Mesenchymal stem cell (in vitro differentiated cells and primary cell): ENCODE measurements around the gene OR14J1.

ENCODE experiments used
- DNase-seq: peaks from one replicate; pipeline ENCODE4 v3.0.0-alpha.2; 2013
- H2AFZ ChIP-seq: one replicate; pipeline ENCODE4 v1.6.1; 2013; ENCODE audit warnings: low read depth, mild to moderate bottlenecking, control low read depth, inconsistent platforms, low read length, moderate library complexity
- H2AK5ac ChIP-seq: 2 replicates; pipeline ENCODE4 v1.6.1; 2013; ENCODE audit warnings: low read length, moderate library complexity, mild to moderate bottlenecking, inconsistent platforms; ENCODE audit not compliant: severe bottlenecking
- H2BK120ac ChIP-seq: one replicate; pipeline ENCODE4 v1.6.1; 2013; ENCODE audit warnings: low read depth, mild to moderate bottlenecking, inconsistent platforms, low read length, moderate library complexity
- H2BK12ac ChIP-seq, 2 experiments: one replicate each; pipeline ENCODE4 v1.6.1; 2013; ENCODE audit warnings: inconsistent platforms in 2 of 2, low read length in 2 of 2, mild to moderate bottlenecking in 2 of 2, moderate library complexity in 2 of 2, control low read depth in 1 of 2
- H2BK15ac ChIP-seq: one replicate; pipeline ENCODE4 v1.6.1; 2013; ENCODE audit warnings: mild to moderate bottlenecking, low read depth, inconsistent platforms; ENCODE audit not compliant: poor library complexity, severe bottlenecking
- H2BK5ac ChIP-seq: 2 replicates; pipeline ENCODE4 v1.6.1; 2013; ENCODE audit warnings: low read depth, mild to moderate bottlenecking, low read length, control low read depth, inconsistent platforms; ENCODE audit not compliant: poor library complexity, severe bottlenecking
- H3K14ac ChIP-seq, 2 experiments: one replicate each; pipeline ENCODE4 v1.6.1; 2013; ENCODE audit warnings: inconsistent platforms in 2 of 2, low read length in 2 of 2, control low read depth in 1 of 2, mild to moderate bottlenecking in 1 of 2, moderate library complexity in 1 of 2
- H3K18ac ChIP-seq, 2 experiments: one replicate each; pipeline ENCODE4 v1.6.1; 2013; ENCODE audit warnings: inconsistent platforms in 2 of 2, low read length in 2 of 2, control low read depth in 1 of 2, low read depth in 1 of 2, mild to moderate bottlenecking in 1 of 2
- H3K23ac ChIP-seq, 2 experiments: one replicate each; pipeline ENCODE4 v1.6.1; 2013; ENCODE audit warnings: inconsistent platforms in 2 of 2, low read length in 2 of 2, mild to moderate bottlenecking in 2 of 2, moderate library complexity in 2 of 2, control low read depth in 1 of 2
- H3K27ac ChIP-seq: 2 replicates; pipeline ENCODE4 v1.5.1; 2013; ENCODE audit warnings: mild to moderate bottlenecking, moderate library complexity, low read length, control low read depth, inconsistent platforms; ENCODE audit not compliant: poor library complexity, severe bottlenecking
- H3K27me3 ChIP-seq, 2 experiments: 2 replicates each; pipeline versions ENCODE4 v1.6.1 to v1.7.0; 2013; ENCODE audit warnings: low read length in 2 of 2, mild to moderate bottlenecking in 2 of 2, moderate library complexity in 2 of 2, control low read depth in 1 of 2, inconsistent platforms in 1 of 2; ENCODE audit not compliant: control insufficient read depth in 1 of 2, insufficient read depth in 1 of 2
- H3K36me3 ChIP-seq, 2 experiments: 2 replicates each; pipeline versions ENCODE4 v1.6.1 to v1.7.0; 2013; ENCODE audit warnings: low read length in 2 of 2, control low read depth in 1 of 2, inconsistent platforms in 1 of 2, low read depth in 1 of 2, mild to moderate bottlenecking in 1 of 2; ENCODE audit not compliant: insufficient read depth in 2 of 2, control insufficient read depth in 1 of 2
- H3K4ac ChIP-seq, 2 experiments: one replicate each; pipeline ENCODE4 v1.6.1; 2013; ENCODE audit warnings: inconsistent platforms in 2 of 2, low read length in 2 of 2, mild to moderate bottlenecking in 2 of 2, moderate library complexity in 2 of 2, control low read depth in 1 of 2, low read depth in 1 of 2
- H3K4me1 ChIP-seq: 2 replicates; pipeline ENCODE4 v1.6.1; 2013; ENCODE audit warnings: low read depth, low read length, control low read depth; ENCODE audit not compliant: control insufficient read depth, insufficient read depth
- H3K4me2 ChIP-seq: 2 replicates; pipeline ENCODE4 v1.6.1; 2013; ENCODE audit warnings: low read length, mild to moderate bottlenecking, inconsistent platforms; ENCODE audit not compliant: poor library complexity, severe bottlenecking
- H3K4me3 ChIP-seq, 2 experiments: 2 replicates each; pipeline versions ENCODE4 v1.5.1 to v1.7.0; 2013; ENCODE audit warnings: low read length in 2 of 2, mild to moderate bottlenecking in 2 of 2, control low read depth in 1 of 2, low read depth in 1 of 2; ENCODE audit not compliant: insufficient read depth in 1 of 2
- H3K79me1 ChIP-seq: replicated peaks from 2 replicates; pipeline ENCODE4 v1.6.1; 2013; ENCODE audit warnings: mild to moderate bottlenecking, control low read depth, low read length, inconsistent platforms; ENCODE audit not compliant: poor library complexity, severe bottlenecking
- H3K9ac ChIP-seq: 2 replicates; pipeline ENCODE4 v1.7.0; 2013; ENCODE audit warnings: mild to moderate bottlenecking, low read length, moderate library complexity
- H3K9me3 ChIP-seq: 2 replicates; pipeline ENCODE4 v1.7.0; 2013; ENCODE audit warnings: mild to moderate bottlenecking, low read length; ENCODE audit not compliant: control insufficient read depth
- H4K8ac ChIP-seq: one replicate; pipeline ENCODE4 v1.6.1; 2013; ENCODE audit warnings: inconsistent platforms, mild to moderate bottlenecking, low read length, moderate library complexity
- H4K91ac ChIP-seq: one replicate; pipeline ENCODE4 v1.6.1; 2013; ENCODE audit warnings: mild to moderate bottlenecking, low read length, inconsistent platforms
- WGBS: methylation state at CpG from one replicate; pipeline ENCODE4 v1.1.7; 2013; ENCODE audit warnings: mixed read lengths; 5-methylcytosine and 5-hydroxymethylcytosine counted together

OR14J1 gene

GRCh38 chr6:29355603-29356002, 54.1 kb downstream of the OR14J1 start:
- Histone ChIP-seq H4K91ac (no peak overlapping the region), H3K23ac (no peak overlapping the region), H3K4ac (no peak overlapping the region), H3K36me3 (no peaks in the 10 kb centered on the region), H3K4me3 (no peak overlapping the region), H2AK5ac (no peak overlapping the region), H3K9me3 (peaks cover 2% of the 10 kb centered on the region), H3K14ac (no peak overlapping the region), H3K79me1 (no peaks in the 10 kb centered on the region), H4K8ac (no peak overlapping the region), H2BK12ac (no peak overlapping the region), H2BK15ac (no peak overlapping the region), H3K4me1 (no peaks in the 10 kb centered on the region), H3K27me3 (no peaks in the 10 kb centered on the region), H2BK120ac (no peak overlapping the region), H3K18ac (no peak overlapping the region), H2AFZ (no peak overlapping the region), H3K27ac (no peak overlapping the region), H2BK5ac (no peak overlapping the region), H3K4me2 (no peak overlapping the region), H3K9ac (no peak overlapping the region)
- 22% methylated on average over 1 of the region's 1 CpG for WGBS
- DNase-seq: no peak
